GM18858 (cell line): ENCODE results near the gene ESPN.
"Not testable (repeated sequence)": the region's sequence is repeated elsewhere in the genome, so short reads cannot be mapped to it uniquely, and the experiment has no call there.

Source experiments
- ATAC-seq: cut with Tn5 transposase; IDR thresholded peaks from one replicate; pipeline ENCODE4 v1.9.1; 2021; ENCODE audit not compliant: unreplicated experiment

ESPN gene

GRCh38 chr1:6477039-6477820 lies 52.7 kb downstream of the ESPN start:
- no peak for ATAC-seq

GRCh38 chr1:6481820-6482219 lies 57.2 kb downstream of the ESPN start:
- ATAC-seq = no peak

GRCh38 chr1:6483017-6483760 lies 58.6 kb downstream of the ESPN start:
- ATAC-seq = no peak

GRCh38 chr1:6483761-6484117 lies 59.2 kb downstream of the ESPN start:
- no peak for ATAC-seq

GRCh38 chr1:6484826-6485167 lies 60.2 kb downstream of the ESPN start:
- ATAC-seq = no peak

- ATAC-seq = no peak
These were observed 60.9 kb downstream of the ESPN start for GRCh38 chr1:6485168-6486101.

- no peak for ATAC-seq
These were observed 61.9 kb downstream of the ESPN start for GRCh38 chr1:6486433-6487011.

GRCh38 chr1:6487804-6488484 lies 63.4 kb downstream of the ESPN start:
- ATAC-seq = no peak

- ATAC-seq = no peak
These were observed 64.2 kb downstream of the ESPN start for GRCh38 chr1:6488602-6489382.

GRCh38 chr1:6489383-6489765 lies 64.8 kb downstream of the ESPN start:
- ATAC-seq = no peak

GRCh38 chr1:6489799-6490180 lies 65.2 kb downstream of the ESPN start:
- no peak for ATAC-seq

- no peak for ATAC-seq
These were observed 65.9 kb downstream of the ESPN start for GRCh38 chr1:6490181-6491080.

- ATAC-seq = no peak
These were observed 66.5 kb downstream of the ESPN start for GRCh38 chr1:6491081-6491449.

- no peak for ATAC-seq
These were observed 66.9 kb downstream of the ESPN start, which contains the start of gene PLEKHG5 for GRCh38 chr1:6491480-6491962. Gene PLEKHG5 (minus strand): TSS chr1:6491667. CDS start chr1:6477571, 14,096 bp downstream.

GRCh38 chr1:6491966-6492365 lies 67.4 kb downstream of the ESPN start:
- ATAC-seq = no peak

- not testable (repeated sequence) for ATAC-seq
These were observed 69.3 kb downstream of the ESPN start for GRCh38 chr1:6493834-6494223.

- no peak for ATAC-seq
These were observed 70.1 kb downstream of the ESPN start for GRCh38 chr1:6494627-6495026.

- no peak for ATAC-seq
These were observed 70.5 kb downstream of the ESPN start for GRCh38 chr1:6495041-6495441.
